ENCODE measurements around the gene FNDC3A.
"Not testable (repeated sequence)": the region's sequence is repeated elsewhere in the genome, so short reads cannot be mapped to it uniquely, and the experiment has no call there.

Gene FNDC3A

GRCh38 chr13:49046519-49046918 lies 70.8 kb downstream of the FNDC3A start:
- DNase-seq = no peak

- no peak for DNase-seq
These were observed 77.1 kb downstream of the FNDC3A start for GRCh38 chr13:49052813-49053212.

GRCh38 chr13:49053215-49053614 lies 77.5 kb downstream of the FNDC3A start:
- no peak for DNase-seq

GRCh38 chr13:49053906-49054305 lies 78.2 kb downstream of the FNDC3A start:
- no peak for DNase-seq

GRCh38 chr13:49055021-49055420 lies 79.3 kb downstream of the FNDC3A start:
- no peak for DNase-seq

GRCh38 chr13:49057176-49057575 lies 81.5 kb downstream of the FNDC3A start:
- no peak for DNase-seq

- DNase-seq = no peak
These were observed 83.0 kb downstream of the FNDC3A start for GRCh38 chr13:49058761-49059160.

GRCh38 chr13:49060678-49061387 lies 85.1 kb downstream of the FNDC3A start:
- no peak for DNase-seq

- not testable (repeated sequence) for DNase-seq
These were observed 85.7 kb downstream of the FNDC3A start for GRCh38 chr13:49061388-49061752.

- DNase-seq = peak; percentile 46
These were observed 86.7 kb downstream of the FNDC3A start for GRCh38 chr13:49062297-49062896.

- no peak for DNase-seq
These were observed 87.3 kb downstream of the FNDC3A start for GRCh38 chr13:49063011-49063410.

GRCh38 chr13:49063497-49063896 lies 87.8 kb downstream of the FNDC3A start:
- DNase-seq = no peak

GRCh38 chr13:49064476-49064875 lies 88.8 kb downstream of the FNDC3A start:
- DNase-seq = no peak

- no peak for DNase-seq
These were observed 91.1 kb downstream of the FNDC3A start for GRCh38 chr13:49066856-49067255.

GRCh38 chr13:49068498-49068897 lies 92.8 kb downstream of the FNDC3A start:
- not testable (repeated sequence) for DNase-seq

GRCh38 chr13:49070021-49070420 lies 94.3 kb downstream of the FNDC3A start:
- not testable (repeated sequence) for DNase-seq

GRCh38 chr13:49071341-49071937 lies 95.7 kb downstream of the FNDC3A start:
- DNase-seq = no peak

GRCh38 chr13:49082653-49083536 lies 107.2 kb downstream of the FNDC3A start:
- no peak for DNase-seq

GRCh38 chr13:49084961-49085360 lies 109.2 kb downstream of the FNDC3A start:
- no peak for DNase-seq

GRCh38 chr13:49086722-49087121 lies 111.0 kb downstream of the FNDC3A start:
- no peak for DNase-seq

- DNase-seq = no peak
These were observed 117.7 kb downstream of the FNDC3A start for GRCh38 chr13:49093376-49093775.

GRCh38 chr13:49097374-49097773 lies 121.7 kb downstream of the FNDC3A start:
- DNase-seq = no peak

- no peak for DNase-seq
These were observed 122.5 kb downstream of the FNDC3A start for GRCh38 chr13:49098198-49098597.

Data from SIG-M5 (cell line).